Measurements from ENCODE around the gene GPATCH2L. TPM values are rescaled to one million over a fixed set of nuclear protein-coding genes. Genes with fewer than 3 reads are reported as not detected.

The GPATCH2L gene
- total and polyA plus RNA-seq, 2 donors (not counting 1 experiment from before 2014, with no cell fraction given), result 17.4 to 82.7 TPM

GRCh38 chr14:76109087-76109880 lies 42.4 kb upstream of the GPATCH2L start:
- Mint-ChIP-seq H3K27me3 (peaks cover 24% of the 10 kb centered on the region), H3K4me1 (no peaks in the 10 kb centered on the region), H3K4me3 (no peak overlapping the region), H3K27ac (no peak overlapping the region), H3K9me3 (ENCODE audit: insufficient read depth) (no peaks in the 10 kb centered on the region)
- Histone ChIP-seq H4K20me1 (ENCODE audit: control insufficient read depth, insufficient read depth, low read length, poor library complexity, severe bottlenecking) (no peaks in the 10 kb centered on the region), H3K9ac (ENCODE audit: low read length) (no peak overlapping the region), H3K36me3 (replicated peaks in 1 of 2; ENCODE audit: control extremely low read depth in 1 of 2, control insufficient read depth in 1 of 2, extremely low read depth in 1 of 2, insufficient read depth in 2 of 2, low read length in 1 of 2) (no peaks in the 10 kb centered on the region), H3K4me3 (ENCODE audit: control extremely low read depth in 1 of 5, extremely low read depth in 1 of 5, insufficient read depth in 1 of 5, low read depth in 2 of 5, low read length in 4 of 5) (no peak overlapping the region), H3K4me2 (replicated peaks; ENCODE audit: low read depth, low read length, poor library complexity, severe bottlenecking) (no peak overlapping the region), H3K4me1 (ENCODE audit: control insufficient read depth in 2 of 2, insufficient read depth in 2 of 2, low read length in 2 of 2) (no peaks in the 10 kb centered on the region), H3K27me3 (replicated peaks in 1 of 4; ENCODE audit: control extremely low read depth in 1 of 4, control insufficient read depth in 3 of 4, insufficient read depth in 4 of 4, low read length in 3 of 4) (peaks cover 0 to 5% (median 2%) of the 10 kb centered on the region in 4 experiments), H3K27ac (ENCODE audit: low read length in 2 of 2) (no peak overlapping the region), H3K9me3 (ENCODE audit: control extremely low read depth in 1 of 3, control insufficient read depth in 2 of 3, insufficient read depth in 1 of 3, low read length in 2 of 3) (peaks cover 0 to 15% (median 0%) of the 10 kb centered on the region in 3 donors), H2AFZ (ENCODE audit: insufficient read depth, low read depth, low read length, poor library complexity, severe bottlenecking) (no peak overlapping the region), H3K79me2 (ENCODE audit: control insufficient read depth, insufficient read depth, low read length) (no peaks in the 10 kb centered on the region)
- TF ChIP-seq EZH2 (IDR thresholded peaks at IDR 0.05; ENCODE audit: borderline replicate concordance, insufficient read depth, low read depth, low read length, poor library complexity, severe bottlenecking), result no peak
- no peak for TF ChIP-seq CTCF (IDR thresholded peaks at IDR 0.05)
- 91% methylated on average over 12 of the region's 14 CpGs for WGBS (ENCODE audit: insufficient coverage)
- no peak for ATAC-seq (ENCODE audit: low read depth)
- CTCF ChIA-PET, result no interaction called here
- POLR2A ChIA-PET, result no interaction called here
- intact Hi-C loops (cut with micrococcal nuclease), result no loop called here
- DNase-seq, result no peak

- CTCF ChIA-PET, result interaction anchor here (1.8 kb wide), 1 partner anchor 10 kb away, joined by 4 read pairs; no protein-coding TSS in a partner anchor
- Histone ChIP-seq H3K4me1 (ENCODE audit: control insufficient read depth in 2 of 2, insufficient read depth in 2 of 2, low read length in 2 of 2) (no peaks in the 10 kb centered on the region), H3K4me3 (ENCODE audit: control extremely low read depth in 1 of 5, extremely low read depth in 1 of 5, insufficient read depth in 1 of 5, low read depth in 2 of 5, low read length in 4 of 5) (no peak overlapping the region), H2AFZ (ENCODE audit: insufficient read depth, low read depth, low read length, poor library complexity, severe bottlenecking) (no peak overlapping the region), H3K9me3 (ENCODE audit: control extremely low read depth in 1 of 3, control insufficient read depth in 2 of 3, insufficient read depth in 1 of 3, low read length in 2 of 3) (peaks cover 0 to 9% (median 0%) of the 10 kb centered on the region in 3 donors), H3K27ac (ENCODE audit: low read length in 2 of 2) (no peak overlapping the region), H3K4me2 (replicated peaks; ENCODE audit: low read depth, low read length, poor library complexity, severe bottlenecking) (no peak overlapping the region), H4K20me1 (ENCODE audit: control insufficient read depth, insufficient read depth, low read length, poor library complexity, severe bottlenecking) (no peaks in the 10 kb centered on the region), H3K79me2 (ENCODE audit: control insufficient read depth, insufficient read depth, low read length) (no peaks in the 10 kb centered on the region), H3K9ac (ENCODE audit: low read length) (no peak overlapping the region), H3K27me3 (replicated peaks in 1 of 4; ENCODE audit: control extremely low read depth in 1 of 4, control insufficient read depth in 3 of 4, insufficient read depth in 4 of 4, low read length in 3 of 4) (peaks cover 0 to 14% (median 2%) of the 10 kb centered on the region in 4 experiments), H3K36me3 (replicated peaks in 1 of 2; ENCODE audit: control extremely low read depth in 1 of 2, control insufficient read depth in 1 of 2, extremely low read depth in 1 of 2, insufficient read depth in 2 of 2, low read length in 1 of 2) (no peaks in the 10 kb centered on the region)
- intact Hi-C loops (cut with micrococcal nuclease), result no loop called here
- Mint-ChIP-seq H3K27me3 (peaks cover 30% of the 10 kb centered on the region), H3K4me1 (no peaks in the 10 kb centered on the region), H3K4me3 (no peak overlapping the region), H3K27ac (no peak overlapping the region), H3K9me3 (ENCODE audit: insufficient read depth) (no peaks in the 10 kb centered on the region)
- DNase-seq (no peak), ATAC-seq (ENCODE audit: low read depth) (no peak)
- 76% methylated on average over 18 of the region's 22 CpGs for WGBS (ENCODE audit: insufficient coverage)
- POLR2A ChIA-PET, result no interaction called here
- TF ChIP-seq EZH2 (IDR thresholded peaks at IDR 0.05; ENCODE audit: borderline replicate concordance, insufficient read depth, low read depth, low read length, poor library complexity, severe bottlenecking) (no peak), CTCF (IDR thresholded peaks at IDR 0.05) (no peak)
Measured at GRCh38 chr14:76112889-76113624, 38.7 kb upstream of the GPATCH2L start.

Data from B cell (primary cell).